Stimulated activated CD4-positive, alpha-beta T cell treated with anti-CD3 and anti-CD28 coated beads, Interleukin-4, amount 100 ng/mL, for 4 hours (primary cell): ENCODE results near the gene TNK2.
"Not testable (repeated sequence)": the region's sequence is repeated elsewhere in the genome, so short reads cannot be mapped to it uniquely, and the experiment has no call there.

ENCODE experiments used
- DNase-seq, 2 experiments: peaks; one replicate each; pipeline ENCODE4 v3.0.0-alpha.2; 2020

The TNK2 gene

DNA sequence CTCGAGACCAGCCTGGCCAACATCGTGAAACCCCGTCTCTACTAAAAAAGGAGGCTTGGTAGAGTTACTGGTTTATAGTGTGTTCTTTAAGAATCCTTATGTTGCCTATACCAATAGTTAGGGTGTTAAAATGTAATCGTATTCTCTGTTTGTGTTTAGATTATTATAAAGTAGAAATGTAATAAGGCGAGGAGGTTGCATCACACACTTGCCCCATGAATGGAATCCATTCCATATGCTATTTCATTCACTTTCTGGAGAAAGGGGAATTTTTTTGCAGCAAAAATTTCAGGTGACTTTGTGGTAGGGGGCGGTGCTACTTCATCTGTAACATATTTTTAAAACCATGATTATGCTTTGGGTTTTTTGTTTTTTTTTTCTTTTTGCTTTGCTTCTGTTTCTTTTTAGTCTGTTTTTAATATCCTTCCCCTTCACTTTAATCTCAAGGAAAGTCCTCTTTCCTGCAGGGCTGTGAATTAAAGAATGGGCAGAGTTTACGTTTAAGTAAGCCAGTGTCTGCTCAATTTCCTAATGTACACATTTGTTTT, 63.6 kb downstream of the TNK2 start:
- no peak for DNase-seq

GRCh38 chr3:195839260-195840010, 68.9 kb downstream of the TNK2 start:
- DNase-seq, result no peak

DNA sequence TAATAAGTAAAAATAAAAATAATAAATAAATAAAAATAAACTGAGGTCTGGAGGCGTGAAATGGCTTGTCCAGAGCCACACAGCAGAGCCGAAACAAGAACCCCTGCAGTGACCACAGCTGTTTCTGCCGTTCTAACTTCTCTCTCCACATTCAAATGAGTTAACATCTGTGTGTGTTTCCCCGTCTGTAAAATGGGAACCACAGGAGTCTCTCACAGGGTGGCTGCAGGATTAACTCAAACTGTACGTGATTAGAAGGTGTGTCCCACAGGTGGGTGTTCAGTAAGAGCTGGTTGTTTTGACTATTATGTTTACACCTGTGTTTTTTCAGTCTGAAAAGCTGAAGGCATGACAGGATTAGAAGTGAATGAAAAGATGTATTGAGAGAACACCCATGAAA, 69.6 kb downstream of the TNK2 start:
- no peak for DNase-seq

DNA sequence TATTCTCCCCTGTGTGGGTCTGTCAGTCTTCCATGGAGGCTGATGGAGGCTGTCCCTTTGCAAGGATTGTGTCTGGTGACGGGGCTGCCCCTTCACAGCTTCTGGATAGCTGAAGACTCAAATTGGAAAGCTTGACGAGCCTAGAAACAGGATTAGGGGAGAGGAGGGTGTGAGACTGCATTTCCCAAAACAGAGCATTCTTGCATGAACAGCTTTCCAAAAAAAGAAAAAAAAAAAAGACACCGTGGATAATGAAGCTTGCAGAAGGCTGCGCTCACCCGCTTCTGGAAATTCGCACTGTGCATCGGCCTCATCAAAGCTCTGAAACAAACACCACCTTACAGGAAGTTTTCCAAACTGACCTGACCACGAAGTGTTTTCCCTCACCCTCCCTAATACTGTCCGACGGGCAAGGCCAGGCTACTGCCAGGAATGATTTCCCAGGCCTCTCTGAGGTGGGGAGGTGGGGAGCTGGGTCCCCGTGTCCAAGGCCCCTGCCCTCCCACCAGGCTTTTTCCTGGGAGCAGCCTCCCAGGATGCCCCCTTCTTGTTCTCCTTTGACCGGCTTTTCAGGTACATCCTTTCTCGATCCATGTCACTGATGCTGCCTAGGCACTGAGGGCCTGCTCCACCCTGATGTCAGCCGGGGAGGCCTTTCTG, 71.7 kb downstream of the TNK2 start:
- DNase-seq, result no peak

- no peak for DNase-seq
Measured at GRCh38 chr3:195835791-195836190, 72.6 kb downstream of the TNK2 start.

DNA sequence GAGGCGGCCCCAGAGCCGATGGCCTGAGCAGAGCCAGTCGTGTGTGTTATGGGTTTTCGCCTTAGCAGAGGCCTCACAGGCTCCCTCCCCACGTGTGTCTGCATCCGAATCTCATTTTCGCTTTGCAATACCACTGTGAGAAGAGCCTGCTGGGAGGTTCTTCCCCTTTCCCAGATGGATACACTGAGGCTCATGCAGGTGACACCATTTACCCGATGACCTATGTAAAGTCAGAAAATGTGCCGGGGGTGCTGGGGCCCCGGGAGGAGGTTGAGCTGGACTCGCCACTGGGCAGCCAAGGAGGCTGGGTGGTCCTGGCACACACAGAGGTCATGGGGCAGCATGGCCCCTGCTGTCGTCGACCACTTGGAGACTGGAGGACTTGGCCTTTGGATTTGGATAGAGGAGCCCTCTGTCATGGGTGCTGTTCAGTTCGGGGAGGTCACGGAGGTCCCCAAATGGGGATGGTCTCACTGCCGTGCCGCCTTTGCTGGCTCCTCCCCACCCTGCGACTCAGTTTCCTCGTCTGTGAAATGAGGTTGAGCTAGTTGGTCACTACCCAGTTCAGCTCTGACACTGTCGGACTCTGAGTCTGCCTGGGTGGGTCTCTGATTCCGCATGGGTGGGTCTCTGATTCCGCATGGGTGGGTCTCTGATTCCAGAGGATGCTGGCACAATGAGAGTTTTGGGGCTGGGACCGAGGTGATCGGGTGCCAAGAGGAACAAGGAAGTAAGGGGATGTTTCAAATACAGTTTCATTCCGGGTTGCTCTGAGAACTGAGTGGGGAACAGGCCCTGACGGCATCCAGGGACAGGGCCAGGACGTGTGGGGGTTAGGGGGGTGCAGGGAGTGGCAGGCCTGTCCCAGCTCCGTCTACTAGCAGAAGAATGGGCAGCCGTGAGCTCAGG, 73.4 kb downstream of the TNK2 start:
- no peak for DNase-seq

GRCh38 chr3:195829897-195830254, 78.5 kb downstream of the TNK2 start:
- no peak for DNase-seq

DNA sequence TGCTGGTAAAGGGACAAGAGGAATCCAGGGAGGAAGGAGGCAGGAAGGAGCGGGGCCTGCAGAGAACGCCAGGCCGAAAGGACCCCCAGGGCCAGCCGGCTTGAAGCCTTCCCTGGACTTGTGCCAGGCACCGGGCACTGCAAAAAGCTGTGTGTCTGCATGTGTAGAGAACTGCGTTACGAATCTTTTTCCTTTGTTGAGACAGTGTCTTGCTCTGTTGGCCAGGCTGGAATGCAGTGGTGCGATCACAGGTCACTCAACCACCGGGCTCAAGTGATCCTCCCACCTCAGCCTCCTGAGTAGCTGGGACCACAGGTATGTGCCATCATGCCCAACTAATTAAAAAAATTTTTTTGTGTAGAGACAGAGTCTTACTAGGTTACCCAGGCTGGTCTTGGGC, 79.6 kb downstream of the TNK2 start:
- no peak for DNase-seq

DNA sequence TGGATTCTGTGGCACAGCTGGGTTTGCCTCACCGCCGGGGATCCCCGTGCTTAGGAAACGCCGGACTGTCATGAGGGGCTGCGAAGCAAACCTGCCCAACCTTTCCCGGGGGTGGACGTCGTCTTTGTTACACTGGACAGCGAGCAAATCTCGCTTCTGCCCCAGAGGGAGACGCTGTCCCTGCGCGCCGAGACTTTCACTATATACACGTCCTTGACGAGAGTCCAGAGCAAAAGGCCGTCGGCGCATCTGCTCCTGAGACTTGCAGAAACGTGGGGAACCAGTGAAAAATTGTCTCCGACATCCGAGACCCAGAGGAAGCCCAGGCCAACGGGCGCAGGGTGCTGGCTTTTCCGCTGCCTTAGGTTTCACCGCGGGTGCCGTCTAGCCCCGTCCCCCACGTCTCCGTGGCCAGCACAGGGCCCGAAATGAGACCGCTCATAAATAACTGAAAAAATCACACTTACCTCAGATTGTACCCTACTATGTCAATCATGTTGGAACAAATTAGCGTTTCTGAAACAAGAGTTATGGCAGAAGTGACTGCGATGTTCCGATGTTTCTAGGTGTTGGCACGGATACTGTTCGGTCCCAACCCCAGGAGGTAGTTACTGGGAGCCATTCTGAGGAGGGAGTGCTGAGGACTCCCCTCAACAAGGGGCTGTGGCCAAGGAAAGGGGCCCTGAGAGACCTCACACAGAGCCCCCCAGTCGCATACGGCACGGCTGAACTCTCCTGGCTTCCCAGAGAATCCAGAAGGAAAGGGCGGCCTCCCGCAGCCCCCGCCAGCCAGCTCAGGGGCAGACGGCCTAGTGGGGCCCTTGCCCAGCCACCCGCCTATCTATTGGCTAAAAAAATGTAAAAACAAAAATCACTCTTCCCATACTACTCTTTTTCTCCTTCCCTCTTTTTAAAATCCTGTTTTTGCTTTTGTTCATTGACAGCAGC, 82.2 kb downstream of the TNK2 start:
- DNase-seq, result no peak

DNA sequence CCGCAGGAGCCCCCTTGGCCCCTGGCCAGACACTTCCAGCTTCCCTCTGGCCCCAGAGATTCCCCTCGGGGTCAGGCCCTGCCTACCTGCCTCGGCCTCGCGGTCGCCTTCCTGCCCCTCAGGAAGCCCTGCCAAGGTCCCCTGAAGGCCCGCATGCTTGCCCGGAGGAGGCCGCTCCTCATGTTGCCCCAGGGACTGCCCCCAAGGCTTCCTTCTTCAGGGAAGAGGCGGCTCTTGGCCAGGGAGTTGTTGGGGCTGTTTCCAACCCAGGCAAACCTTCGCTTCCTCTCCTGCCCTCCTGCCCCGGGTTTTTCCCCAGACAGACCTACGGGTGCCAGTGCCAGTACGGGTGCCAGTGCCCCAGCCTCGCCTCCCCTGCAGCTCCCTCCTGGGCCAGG, 83.2 kb downstream of the TNK2 start:
- no peak for DNase-seq

DNA sequence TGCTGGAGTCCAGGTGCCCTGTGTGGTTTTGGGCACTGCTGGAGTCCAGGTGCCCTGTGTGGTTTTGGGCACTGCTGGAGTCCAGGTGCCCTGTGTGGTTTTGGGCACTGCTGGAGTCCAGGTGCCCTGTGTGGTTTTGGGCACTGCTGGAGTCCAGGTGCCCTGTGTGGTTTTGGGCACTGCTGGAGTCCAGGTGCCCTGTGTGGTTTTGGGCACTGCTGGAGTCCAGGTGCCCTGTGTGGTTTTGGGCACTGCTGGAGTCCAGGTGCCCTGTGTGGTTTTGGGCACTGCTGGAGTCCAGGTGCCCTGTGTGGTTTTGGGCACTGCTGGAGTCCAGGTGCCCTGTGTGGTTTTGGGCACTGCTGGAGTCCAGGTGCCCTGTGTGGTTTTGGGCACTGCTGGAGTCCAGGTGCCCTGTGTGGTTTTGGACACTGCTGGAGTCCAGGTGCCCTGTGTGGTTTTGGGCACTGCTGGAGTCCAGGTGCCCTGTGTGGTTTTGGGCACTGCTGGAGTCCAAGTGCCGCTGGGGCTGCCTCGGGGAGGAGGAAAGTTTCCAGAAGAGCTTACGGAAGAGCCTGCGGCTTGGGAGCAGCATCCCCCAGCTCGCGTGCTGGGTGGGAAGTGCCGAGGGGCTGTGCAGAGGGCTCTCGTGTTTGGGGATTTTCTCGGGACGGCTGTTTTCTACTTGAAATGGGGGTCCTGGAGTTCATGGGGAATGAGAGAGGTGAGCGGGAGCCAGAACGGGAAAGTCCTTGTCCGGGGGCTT, 83.7 kb downstream of the TNK2 start:
- not testable (repeated sequence) for DNase-seq

DNA sequence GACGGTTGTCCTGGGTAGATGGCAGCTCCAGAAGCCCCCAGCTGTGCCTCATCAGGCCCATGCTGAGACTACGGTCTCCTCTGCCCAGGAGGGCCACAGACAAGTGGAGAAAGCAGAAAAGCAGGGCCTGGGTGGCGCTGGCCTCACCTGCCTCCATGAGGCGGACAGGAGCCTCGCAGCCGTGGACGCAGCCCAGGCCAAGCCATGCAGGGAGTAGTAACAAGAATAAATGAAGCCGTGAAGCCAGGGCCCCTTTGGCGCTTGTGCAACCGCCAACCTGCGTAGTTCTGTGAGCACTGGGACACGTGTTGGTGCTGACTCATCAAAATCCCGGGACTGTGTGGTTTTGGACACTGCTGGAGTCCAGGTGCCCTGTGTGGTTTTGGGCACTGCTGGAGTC, 84.4 kb downstream of the TNK2 start:
- no peak for DNase-seq

DNA sequence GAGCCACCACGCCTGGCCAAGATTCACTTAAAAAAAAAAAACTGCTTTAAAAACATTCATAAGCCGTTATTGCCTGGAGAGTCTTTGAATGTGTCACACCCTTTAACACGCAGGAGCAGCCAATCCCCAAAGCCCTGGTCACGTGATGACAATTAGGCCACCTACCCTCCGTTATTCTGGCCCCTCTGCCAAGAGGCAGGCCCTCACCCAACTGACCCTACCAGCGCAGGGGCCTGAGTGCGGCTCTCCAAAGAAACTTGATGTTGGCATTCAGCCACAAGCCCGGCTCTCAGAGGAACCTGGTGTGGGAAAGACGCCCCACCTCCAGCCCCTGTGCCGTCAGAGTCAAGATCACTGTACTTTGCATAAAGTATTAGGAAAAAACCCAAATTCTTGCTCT, 85.1 kb downstream of the TNK2 start:
- DNase-seq, result no peak

DNA sequence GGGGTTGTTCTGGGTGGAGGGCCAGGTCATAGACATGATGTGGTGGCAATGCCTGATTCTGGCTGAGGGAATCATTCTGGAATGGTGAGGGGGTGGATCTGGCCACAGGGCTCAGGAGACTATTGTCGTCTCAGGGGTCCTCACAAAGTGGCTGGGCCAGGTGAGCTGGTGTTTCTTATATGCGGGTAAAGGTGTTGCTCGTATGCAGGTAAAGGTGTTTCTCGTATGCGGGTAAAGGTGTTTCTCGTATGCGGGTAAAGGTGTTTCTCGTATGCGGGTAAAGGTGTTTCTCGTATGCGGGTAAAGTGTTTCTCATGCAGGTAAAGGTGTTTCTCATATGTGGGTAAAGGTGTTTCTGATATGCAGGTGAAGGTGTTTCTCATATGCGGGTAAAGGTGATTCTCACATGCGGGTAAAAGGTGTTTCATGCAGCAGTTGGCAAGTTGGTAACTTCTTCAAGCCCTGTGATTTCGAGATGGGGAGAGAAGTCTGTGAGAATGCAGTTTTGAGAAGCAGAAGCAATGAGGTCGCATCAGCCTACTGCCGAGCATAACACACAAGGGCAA, 86.1 kb downstream of the TNK2 start:
- no peak for DNase-seq

DNA sequence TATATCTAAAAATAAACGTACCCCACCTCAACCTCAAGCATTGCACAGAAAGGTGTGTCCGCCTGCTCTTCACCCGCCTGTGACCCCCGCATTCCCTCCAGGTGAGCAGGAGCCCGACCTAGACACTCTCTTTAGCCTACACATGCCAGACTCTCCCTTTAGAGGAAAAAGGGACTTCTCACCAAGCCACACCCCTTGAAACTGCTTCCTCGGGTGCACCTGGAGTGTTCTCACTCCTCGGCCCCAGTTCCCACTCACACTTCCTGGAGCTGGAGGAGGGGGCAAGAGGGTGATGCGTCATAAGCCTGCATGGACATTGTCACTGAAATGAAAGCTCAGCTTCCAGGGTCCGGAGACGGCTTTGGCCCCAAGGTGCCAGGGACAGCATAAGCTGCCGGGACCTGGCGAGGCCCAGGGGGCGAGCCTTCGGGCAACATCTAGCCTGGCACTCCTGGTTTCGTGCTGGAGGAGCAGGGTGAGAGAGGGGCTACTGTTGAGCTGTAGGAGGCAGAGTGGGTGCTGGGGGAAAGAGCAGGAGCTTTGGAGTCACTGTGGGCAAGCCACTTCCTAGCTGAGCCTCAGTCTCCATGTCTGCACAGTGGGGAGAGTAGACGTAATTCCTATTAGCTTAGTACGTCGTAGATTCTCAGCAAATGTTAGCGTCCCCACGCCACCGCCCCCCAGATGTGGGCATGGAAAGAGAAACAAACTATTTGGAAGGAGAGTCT, 86.8 kb downstream of the TNK2 start:
- DNase-seq, result no peak

DNA sequence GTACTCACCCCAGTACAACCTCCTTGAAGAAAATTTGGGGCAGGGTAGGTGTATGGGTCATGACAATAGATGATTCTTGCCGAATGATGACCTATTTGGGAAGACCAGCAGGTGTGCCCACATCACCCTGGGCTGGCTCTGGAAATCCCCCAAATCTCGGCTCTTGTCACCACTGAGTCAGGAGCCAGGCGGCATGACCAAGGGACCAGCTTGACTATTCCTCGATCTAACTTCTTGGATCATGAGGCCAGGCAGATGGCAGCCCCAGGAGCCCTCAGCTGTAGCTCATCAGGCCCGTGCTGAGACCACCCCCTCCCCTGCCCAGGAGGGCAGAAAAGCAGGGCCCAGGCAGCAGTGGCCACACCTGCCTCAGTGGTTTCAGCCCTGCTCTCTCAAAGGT, 87.5 kb downstream of the TNK2 start:
- DNase-seq, result no peak

- DNase-seq, result no peak
Measured at GRCh38 chr3:195820186-195820585, 88.2 kb downstream of the TNK2 start.

GRCh38 chr3:195818301-195818700, 90.0 kb downstream of the TNK2 start:
- DNase-seq, result no peak

GRCh38 chr3:195817578-195818135, 90.7 kb downstream of the TNK2 start:
- DNase-seq, result no peak

DNA sequence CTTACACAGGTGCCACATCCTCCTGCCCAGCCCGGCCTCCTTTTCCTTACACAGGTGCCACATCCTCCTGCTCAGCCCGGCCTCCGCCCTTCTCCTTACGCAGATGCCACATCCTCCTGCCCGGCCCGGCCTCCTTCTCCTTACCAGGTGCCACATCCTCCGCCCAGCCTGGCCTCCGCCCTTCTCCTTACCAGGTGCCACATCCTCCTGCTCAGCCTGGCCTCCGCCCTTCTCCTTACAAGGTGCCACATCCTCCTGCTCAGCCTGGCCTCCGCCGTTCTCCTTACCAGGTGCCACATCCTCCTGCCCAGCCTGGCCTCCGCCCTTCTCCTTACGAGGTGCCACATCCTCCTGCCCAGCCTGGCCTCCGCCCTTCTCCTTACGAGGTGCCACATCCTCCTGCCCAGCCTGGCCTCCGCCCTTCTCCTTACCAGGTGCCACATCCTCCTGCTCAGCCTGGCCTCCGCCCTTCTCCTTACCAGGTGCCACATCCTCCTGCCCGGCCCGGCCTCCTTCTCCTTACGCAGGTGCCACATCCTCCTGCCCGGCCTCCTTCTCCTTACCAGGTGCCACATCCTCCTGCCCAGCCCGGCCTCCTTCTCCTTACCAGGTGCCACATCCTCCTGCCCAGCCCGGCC, 92.0 kb downstream of the TNK2 start:
- not testable (repeated sequence) for DNase-seq
